Loucy (cell line): Measurements from ENCODE around the gene KDM4C.

Experiments used
- H2AFZ ChIP-seq: fragments of 200-600 bp; sonication (generic); 2 replicates; pipeline ENCODE4 v1.6.0; 2016; ENCODE audit warnings: antibody characterized with exemption, mild to moderate bottlenecking, low read length, moderate library complexity
- H3F3A ChIP-seq: fragments of 200-600 bp; 2 replicates; pipeline ENCODE4 v1.6.0; 2016; ENCODE audit warnings: antibody characterized with exemption, low read depth, mild to moderate bottlenecking
- H3K27me3 ChIP-seq: fragments of 200-600 bp; sonication (generic); 2 replicates; pipeline ENCODE4 v1.6.1; 2014; ENCODE audit warnings: low read length, mild to moderate bottlenecking; ENCODE audit not compliant: insufficient read depth, poor library complexity, severe bottlenecking
- H3K36me3 ChIP-seq: fragments of 200-600 bp; sonication (generic); 2 replicates; pipeline ENCODE4 v1.6.1; 2016; ENCODE audit warnings: low read length; ENCODE audit not compliant: insufficient read depth
- H3K4me1 ChIP-seq: fragments of 200-600 bp; sonication (generic); 2 replicates; pipeline ENCODE4 v1.5.1; 2014; ENCODE audit warnings: low read length, mild to moderate bottlenecking; ENCODE audit not compliant: insufficient read depth, poor library complexity, severe bottlenecking
- H3K4me2 ChIP-seq: fragments of 200-600 bp; sonication (generic); 2 replicates; pipeline ENCODE4 v1.6.0; 2014; ENCODE audit warnings: antibody characterized with exemption, low read length, low read depth, mild to moderate bottlenecking; ENCODE audit not compliant: poor library complexity, severe bottlenecking
- H3K4me3 ChIP-seq: fragments of 200-600 bp; sonication (generic); 2 replicates; pipeline ENCODE4 v1.5.1; 2014; ENCODE audit warnings: low read length, mild to moderate bottlenecking, mixed read lengths; ENCODE audit not compliant: poor library complexity, severe bottlenecking
- H3K79me2 ChIP-seq: fragments of 200-600 bp; sonication (generic); 2 replicates; pipeline ENCODE4 v1.6.1; 2014; ENCODE audit warnings: low read length; ENCODE audit not compliant: insufficient read depth
- H3K9ac ChIP-seq: fragments of 200-600 bp; sonication (generic); 2 replicates; pipeline ENCODE4 v1.6.0; 2014; ENCODE audit warnings: mild to moderate bottlenecking, low read depth, low read length, moderate library complexity; ENCODE audit not compliant: poor library complexity, severe bottlenecking
- H3K9me2 ChIP-seq: fragments of 200-600 bp; sonication (generic); replicated peaks from 2 replicates; pipeline ENCODE4 v1.6.1; 2016; ENCODE audit warnings: low read depth, low read length, mixed read lengths
- H3K9me3 ChIP-seq: fragments of 200-600 bp; sonication (generic); 2 replicates; pipeline ENCODE4 v1.6.1; 2014; ENCODE audit warnings: mild to moderate bottlenecking, antibody characterized with exemption, low read length, low read depth; ENCODE audit not compliant: insufficient read depth
- H4K20me1 ChIP-seq: fragments of 200-600 bp; sonication (generic); 2 replicates; pipeline ENCODE4 v1.6.0; 2014; ENCODE audit warnings: antibody characterized with exemption, low read length, mild to moderate bottlenecking; ENCODE audit not compliant: insufficient read depth, poor library complexity, severe bottlenecking
- CTCF ChIP-seq: fragments of 200-600 bp; sonication (generic); conservative IDR thresholded peaks from 2 replicates; pipeline ENCODE4 v1.5.1; 2014; ENCODE audit warnings: mild to moderate bottlenecking, antibody characterized with exemption, low read length
- EZH2phosphoT487 ChIP-seq: fragments of 200-600 bp; IDR thresholded peaks from 2 replicates; pipeline ENCODE4 v1.6.1; 2018; ENCODE audit warnings: antibody characterized with exemption, mild to moderate bottlenecking, moderate library complexity, borderline replicate concordance

Gene KDM4C

DNA sequence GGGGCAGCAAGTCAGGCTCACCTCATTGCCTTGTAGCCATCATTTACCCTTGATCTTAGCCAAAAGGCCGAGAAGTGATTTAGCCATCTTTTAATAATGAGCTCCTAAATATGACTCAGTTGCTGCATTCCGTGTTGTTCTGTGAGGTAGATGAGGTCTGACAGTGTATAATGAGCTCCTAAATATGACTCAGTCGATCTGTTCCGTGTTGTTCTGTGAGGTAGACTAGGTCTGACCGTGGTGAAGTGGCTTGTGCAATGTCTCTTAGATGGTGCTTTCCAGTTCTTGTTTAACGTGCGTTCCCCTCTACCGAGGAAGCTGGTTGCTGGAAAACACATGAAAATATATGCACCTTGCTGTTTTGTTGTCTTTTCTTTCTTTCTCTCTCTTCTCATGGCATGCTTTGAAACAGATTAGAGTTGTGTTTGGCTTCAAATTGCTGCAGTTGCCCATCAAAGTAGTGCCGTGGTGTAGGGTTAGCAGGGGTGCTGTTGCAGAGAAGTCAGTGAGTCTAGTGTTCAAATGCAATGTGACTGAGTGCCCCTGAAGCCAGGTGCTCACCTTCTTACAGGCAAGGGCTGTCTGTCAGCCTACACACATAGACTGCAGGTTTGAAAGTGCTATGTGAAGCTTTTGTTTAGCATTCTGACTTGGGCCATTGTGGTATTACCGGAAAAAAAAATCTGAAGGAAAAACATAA is 118.6 kb downstream of the KDM4C start:
- Histone ChIP-seq H4K20me1 (peaks cover 4% of the 10 kb centered on the region), H3K9me3 (no peaks in the 10 kb centered on the region), H3K9me2 (no peaks in the 10 kb centered on the region), H2AFZ (no peak overlapping the region), H3K4me1 (no peaks in the 10 kb centered on the region), H3K9ac (no peak overlapping the region), H3K27me3 (no peaks in the 10 kb centered on the region), H3K36me3 (no peaks in the 10 kb centered on the region; the same call in 1 of the 2 replicates), H3K4me2 (no peak overlapping the region), H3K79me2 (peaks cover 7% of the 10 kb centered on the region; the same call in 1 of the 2 replicates), H3F3A (no peaks in the 10 kb centered on the region), H3K4me3 (no peak overlapping the region)
- TF ChIP-seq CTCF (no peak), EZH2phosphoT487 (no peak)

GRCh38 chr9:6877671-6878161 is 119.9 kb downstream of the KDM4C start:
- no peak for TF ChIP-seq EZH2phosphoT487
- TF ChIP-seq CTCF, result no peak
- Histone ChIP-seq H3K36me3 (no peaks in the 10 kb centered on the region; the same call in 1 of the 2 replicates), H3K9me3 (no peaks in the 10 kb centered on the region), H2AFZ (no peak overlapping the region), H4K20me1 (peaks cover 4% of the 10 kb centered on the region), H3K4me1 (no peaks in the 10 kb centered on the region), H3K27me3 (no peaks in the 10 kb centered on the region), H3K9me2 (no peaks in the 10 kb centered on the region), H3K9ac (no peak overlapping the region), H3K4me2 (no peak overlapping the region), H3K79me2 (peaks cover 7% of the 10 kb centered on the region; the same call in 1 of the 2 replicates), H3F3A (no peaks in the 10 kb centered on the region), H3K4me3 (no peak overlapping the region)

GRCh38 chr9:6880626-6881025 is 122.9 kb downstream of the KDM4C start:
- Histone ChIP-seq H3F3A (no peaks in the 10 kb centered on the region), H3K9ac (no peak overlapping the region), H3K79me2 (peaks cover 7% of the 10 kb centered on the region; the same call in 1 of the 2 replicates)

More at GRCh38 chr9:6880626-6881025, 122.9 kb downstream of the KDM4C start:
- no peaks in the 10 kb centered on the region for H3K9me2 ChIP-seq
- no peak for TF ChIP-seq CTCF
- no peak for TF ChIP-seq EZH2phosphoT487
- H4K20me1 ChIP-seq, result peaks cover 4% of the 10 kb centered on the region
- H3K4me2 ChIP-seq, result no peak overlapping the region
- H3K9me3 ChIP-seq, result no peaks in the 10 kb centered on the region
- H3K4me3 ChIP-seq, result no peak overlapping the region
- no peaks in the 10 kb centered on the region for H3K27me3 ChIP-seq
- H2AFZ ChIP-seq, result no peak overlapping the region
- no peaks in the 10 kb centered on the region for H3K4me1 ChIP-seq
- H3K36me3 ChIP-seq, result no peaks in the 10 kb centered on the region; the same call in 1 of the 2 replicates
